Measurements from ENCODE around the gene PMVK.

GRCh38 chr1:154974808-154975408 lies 38.4 kb upstream of the PMVK start:
- no peak for TF ChIP-seq SP1 (IDR thresholded peaks at IDR 0.05)
- TF ChIP-seq EGR1 (IDR thresholded peaks at IDR 0.05; ENCODE audit: low read depth in 2 of 2), result no peak
- no peak for TF ChIP-seq FOXA2 (IDR thresholded peaks at IDR 0.05)
- no peak for TF ChIP-seq CTCF (IDR thresholded peaks at IDR 0.05; ENCODE audit: low read depth, low read length, missing input control)
- peak; percentile 16 to 26 for TF ChIP-seq RAD21 (IDR thresholded peaks at IDR 0.05)
- TF ChIP-seq ZBTB33 (IDR thresholded peaks at IDR 0.05), result no peak
- no peak for TF ChIP-seq FOXA1 (IDR thresholded peaks at IDR 0.05)

All from liver (tissue), 3 donors.